Measurements from ENCODE around the gene NYAP2.

NYAP2 gene

DNA sequence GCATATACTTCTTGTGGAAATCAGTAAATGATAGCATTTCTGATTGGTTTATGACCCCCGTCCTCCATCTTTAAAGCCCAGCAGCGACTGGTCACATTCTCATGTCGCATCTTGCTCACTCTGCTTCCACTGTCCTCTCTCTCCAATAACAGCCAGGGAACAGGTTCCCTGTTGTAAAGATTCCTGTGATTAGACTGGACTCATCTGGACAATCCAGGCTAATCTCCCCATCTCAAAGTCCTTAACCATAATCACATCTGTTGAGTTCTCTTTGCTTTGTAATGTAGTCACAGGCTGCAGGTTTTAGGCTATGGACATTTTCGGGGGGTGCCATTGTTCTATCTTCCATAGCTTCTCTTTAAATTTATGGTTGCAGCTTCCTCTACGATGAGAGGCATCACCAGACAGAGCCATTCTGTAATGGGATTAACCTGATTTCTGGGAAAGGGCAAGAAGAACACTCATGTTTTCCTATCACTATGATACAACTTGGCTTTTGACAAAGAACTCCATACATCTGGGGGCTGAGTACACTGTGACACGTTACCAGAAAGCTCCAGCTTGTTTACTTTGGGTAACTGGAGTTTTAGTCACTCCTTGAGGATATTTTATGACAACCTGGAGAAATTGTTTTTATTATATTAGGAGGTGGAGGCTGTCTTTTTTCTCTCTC, 159.0 kb downstream of the NYAP2 start:
- DNase-seq (ENCODE audit: low read depth in 2 of 2) = no peak

DNA sequence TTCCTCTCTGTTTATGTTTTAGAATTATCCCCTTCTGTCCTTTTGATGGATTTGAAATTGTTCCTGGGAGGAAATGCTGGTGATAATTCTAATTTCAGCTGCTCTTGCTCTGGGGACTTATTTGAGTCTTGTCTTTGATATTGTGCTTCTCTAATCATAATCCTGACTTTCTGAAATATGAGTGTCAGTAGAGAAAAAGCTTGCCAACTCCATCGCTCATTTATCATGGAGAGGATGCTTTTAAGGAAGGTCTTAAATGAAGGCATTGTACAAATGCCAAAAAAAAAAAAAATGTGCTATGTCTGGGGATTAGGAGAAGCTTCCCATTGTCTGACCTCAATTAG, 159.5 kb downstream of the NYAP2 start:
- no peak for DNase-seq (ENCODE audit: low read depth in 2 of 2)

DNA sequence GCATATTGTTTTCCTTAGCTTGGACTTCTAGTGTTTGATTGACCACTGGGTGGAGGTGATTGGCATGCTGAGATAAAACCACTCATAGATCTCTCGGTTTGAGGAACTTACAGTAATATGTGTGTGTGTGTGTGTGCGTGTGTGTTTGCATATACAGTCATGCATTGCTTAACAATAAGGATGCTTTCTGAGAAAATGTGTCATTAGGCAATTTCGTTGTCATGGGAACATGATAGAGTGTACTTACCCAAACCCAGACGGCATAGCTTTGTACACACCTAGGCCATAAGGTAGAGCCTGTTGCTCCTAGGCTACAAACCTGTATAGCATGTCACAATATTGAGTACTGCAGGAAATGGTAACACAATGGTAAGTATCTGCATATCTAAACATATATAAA, 167.3 kb downstream of the NYAP2 start:
- no peak for DNase-seq (ENCODE audit: low read depth in 2 of 2)

DNA sequence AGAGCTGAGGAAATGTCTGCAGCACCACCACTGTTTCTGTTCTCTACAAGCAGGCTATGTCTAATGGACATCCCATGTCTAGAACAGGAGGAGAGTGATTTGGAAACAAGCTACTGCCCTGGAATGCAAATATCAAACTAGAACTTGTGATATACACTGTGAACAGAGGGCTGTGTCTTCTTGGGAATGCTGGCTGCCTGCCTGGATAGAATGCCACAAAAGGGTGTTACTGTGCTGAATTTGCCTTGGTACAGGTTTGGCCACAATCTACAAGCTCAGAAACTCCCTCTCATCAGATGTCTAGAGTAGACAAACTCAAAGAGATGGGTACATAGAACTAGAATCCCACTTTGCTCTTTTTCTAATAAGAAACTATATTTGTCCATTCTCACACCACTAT, 170.5 kb downstream of the NYAP2 start:
- no peak for DNase-seq (ENCODE audit: low read depth in 2 of 2)

DNA sequence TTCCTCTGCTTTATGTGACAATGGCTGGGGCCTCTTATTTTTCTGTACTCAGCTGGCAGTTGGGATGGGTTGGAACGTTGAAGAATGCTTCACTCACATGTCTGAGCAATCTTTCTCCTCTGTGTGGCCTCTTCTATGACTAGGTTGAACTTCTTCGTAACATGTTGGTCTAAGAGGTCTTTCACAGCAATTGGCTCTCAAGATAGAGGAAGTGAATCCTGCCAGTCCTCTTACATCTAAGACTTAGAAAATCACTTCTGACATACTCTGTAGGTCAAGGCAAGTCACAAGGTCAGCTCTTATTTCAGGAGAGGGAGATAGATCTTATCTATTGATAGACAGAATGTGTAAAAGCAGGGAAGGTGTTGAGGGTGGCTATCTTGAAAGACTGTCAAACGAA, 174.1 kb downstream of the NYAP2 start:
- DNase-seq (ENCODE audit: low read depth in 2 of 2) = no peak

DNA sequence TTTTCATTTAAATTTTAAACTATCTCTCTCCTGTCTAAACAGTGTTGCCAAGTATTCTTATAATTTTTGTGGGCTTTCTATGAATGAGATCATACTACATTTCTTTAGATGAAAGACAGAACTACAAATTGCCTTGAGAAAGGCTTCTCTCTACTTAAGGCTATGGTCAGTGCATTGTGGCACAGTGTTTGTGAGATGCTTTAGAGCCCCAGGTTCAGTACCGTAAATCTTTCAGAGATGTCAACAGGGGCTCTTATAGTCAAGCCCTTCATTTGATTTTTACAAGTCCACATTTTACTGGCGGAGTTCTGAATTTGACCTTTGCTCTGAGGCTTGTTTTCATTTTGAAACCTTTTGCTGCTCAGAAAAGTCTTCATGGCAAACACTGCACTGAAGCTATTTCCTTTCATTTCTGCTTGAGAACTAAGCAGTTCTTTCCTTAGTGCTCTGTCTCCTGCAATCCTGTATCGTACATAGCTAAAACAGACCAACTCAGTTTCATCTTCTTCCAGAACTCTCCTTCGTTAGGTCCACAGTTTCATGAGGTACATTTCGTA, 175.2 kb downstream of the NYAP2 start:
- DNase-seq (ENCODE audit: low read depth in 2 of 2) = no peak

DNA sequence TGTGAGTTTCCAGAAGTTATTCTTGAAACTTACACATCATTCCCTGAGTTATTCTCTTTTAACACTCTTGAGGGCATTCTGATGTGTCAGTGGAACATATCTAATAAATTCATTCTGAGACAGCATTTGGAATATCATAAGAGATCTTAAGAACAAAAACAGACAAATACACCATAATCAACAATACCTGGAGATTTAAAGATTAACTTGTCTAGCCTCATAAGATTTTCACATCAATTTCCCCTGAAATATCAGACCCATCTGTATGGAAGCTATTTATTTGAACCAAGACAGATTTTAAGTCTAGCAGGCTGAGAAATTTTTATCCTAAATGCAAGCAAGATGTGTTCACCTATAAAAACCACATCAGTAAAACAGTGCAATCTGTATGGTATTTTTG, 181.6 kb downstream of the NYAP2 start:
- no peak for DNase-seq (ENCODE audit: low read depth in 2 of 2)

DNA sequence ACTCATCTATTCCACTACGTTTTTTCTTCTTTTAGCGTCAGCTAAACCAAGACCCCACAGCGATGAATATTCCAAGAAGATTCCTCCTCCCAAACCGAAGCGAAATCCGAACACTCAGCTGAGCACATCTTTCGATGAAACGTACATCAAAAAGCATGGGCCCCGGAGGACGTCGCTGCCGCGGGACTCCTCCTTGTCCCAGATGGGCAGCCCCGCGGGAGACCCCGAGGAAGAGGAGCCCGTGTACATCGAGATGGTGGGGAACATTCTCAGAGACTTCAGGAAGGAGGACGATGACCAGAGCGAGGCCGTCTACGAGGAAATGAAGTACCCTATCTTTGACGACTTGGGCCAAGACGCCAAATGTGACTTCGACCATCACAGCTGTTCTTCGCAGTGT, 182.4 kb downstream of the NYAP2 start:
- no peak for DNase-seq (ENCODE audit: low read depth in 2 of 2)

DNA sequence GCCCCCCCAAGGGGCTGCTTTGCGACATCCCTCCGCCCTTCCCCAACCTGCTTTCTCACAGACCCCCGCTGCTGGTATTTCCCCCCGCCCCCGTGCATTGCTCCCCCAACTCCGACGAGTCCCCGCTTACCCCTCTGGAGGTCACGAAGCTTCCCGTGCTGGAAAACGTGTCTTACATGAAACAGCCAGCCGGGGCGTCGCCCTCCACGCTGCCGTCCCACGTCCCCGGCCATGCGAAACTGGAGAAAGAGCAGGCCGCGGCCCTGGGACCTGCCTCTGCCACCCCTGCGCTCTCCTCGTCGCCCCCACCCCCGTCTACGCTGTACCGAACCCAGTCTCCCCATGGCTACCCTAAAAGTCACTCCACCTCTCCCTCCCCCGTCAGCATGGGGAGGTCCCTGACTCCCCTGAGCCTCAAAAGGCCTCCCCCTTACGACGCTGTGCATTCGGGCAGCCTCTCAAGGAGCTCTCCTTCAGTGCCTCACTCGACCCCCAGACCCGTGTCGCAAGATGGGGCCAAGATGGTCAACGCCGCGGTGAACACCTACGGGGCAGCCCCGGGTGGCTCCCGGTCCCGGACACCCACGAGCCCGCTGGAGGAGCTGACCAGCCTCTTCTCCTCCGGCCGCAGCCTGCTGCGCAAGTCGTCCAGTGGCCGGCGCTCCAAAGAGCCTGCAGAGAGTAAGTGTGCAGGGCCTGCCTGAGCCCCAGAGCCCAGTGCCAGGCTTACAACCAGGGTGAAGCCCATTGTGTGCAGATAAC, 183.0 kb downstream of the NYAP2 start:
- no peak for DNase-seq (ENCODE audit: low read depth in 2 of 2)

DNA sequence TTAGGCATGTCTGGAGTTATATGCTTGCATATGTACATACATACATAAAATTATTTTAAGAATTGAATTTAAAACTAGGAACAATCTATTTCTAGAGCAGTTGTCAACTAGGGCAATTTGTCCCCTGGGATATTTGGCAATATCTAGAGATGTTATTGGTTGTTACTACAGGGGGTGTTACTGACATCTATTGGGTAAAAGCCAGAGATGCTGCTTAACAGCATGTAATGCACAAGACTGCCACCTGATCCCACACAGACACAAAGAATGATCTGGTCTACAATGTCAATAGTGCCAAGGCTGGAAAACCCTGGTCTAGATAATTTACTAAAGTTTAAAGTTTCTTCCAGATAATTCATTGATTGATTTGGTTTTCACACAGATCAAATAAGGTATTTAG, 185.3 kb downstream of the NYAP2 start:
- DNase-seq (ENCODE audit: low read depth in 2 of 2) = no peak

DNA sequence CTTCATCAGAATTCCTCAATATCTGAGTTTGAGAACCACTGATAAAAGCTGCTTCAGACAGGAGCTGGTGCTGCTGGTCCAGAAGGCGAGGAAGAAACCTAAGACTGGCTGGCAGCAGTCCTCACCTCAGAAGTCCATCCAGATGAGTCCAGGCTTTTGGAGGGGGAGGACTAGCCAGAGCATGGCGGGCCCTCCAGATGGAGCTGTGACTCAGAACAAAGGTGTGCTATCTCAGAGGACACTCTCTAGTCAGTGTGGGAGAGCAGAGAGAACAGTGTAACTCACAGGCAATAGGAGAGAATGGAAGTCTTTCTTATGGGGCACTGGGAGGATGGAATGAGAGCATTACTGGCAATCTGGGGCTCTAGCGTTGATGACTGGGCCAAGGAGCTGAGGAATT, 191.4 kb downstream of the NYAP2 start:
- no peak for DNase-seq (ENCODE audit: low read depth in 2 of 2)

DNA sequence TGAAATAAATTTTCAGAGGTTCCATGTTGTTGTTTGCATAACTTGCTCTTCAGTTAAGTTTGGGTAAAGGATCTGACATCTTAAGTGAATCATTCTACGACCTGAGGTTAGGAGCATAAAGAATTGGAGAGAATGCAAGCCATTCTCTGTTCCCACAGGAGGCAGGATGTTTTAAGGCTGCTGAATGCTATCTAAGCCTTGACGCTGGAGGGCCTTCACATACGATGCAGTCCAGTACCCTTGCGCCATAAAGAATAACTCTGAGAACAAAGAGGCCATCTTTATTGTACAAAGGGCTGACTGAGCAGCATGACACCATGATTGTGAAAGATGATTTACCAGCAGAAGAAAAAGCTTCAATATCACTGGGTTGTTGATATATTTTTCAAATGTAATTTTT, 198.4 kb downstream of the NYAP2 start:
- no peak for DNase-seq (ENCODE audit: low read depth in 2 of 2)

DNA sequence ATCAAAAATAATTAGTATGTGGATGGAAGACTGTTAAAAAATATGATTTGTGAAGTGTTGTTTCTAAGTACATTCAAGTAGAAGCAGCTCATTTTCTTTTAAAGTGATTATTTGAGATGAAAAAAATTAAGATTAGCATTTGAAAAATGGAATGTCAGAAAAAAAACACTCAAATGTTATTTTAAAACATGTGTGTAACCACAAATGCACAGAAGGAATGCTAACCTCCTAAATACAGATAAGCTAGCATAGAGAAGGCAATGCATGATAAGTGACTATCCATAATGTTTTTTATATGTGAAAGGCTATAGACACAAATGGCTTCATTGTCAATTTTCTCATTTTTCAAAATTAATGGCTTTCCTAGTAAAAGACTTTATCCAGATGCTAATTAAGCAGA, 198.9 kb downstream of the NYAP2 start:
- no peak for DNase-seq (ENCODE audit: low read depth in 2 of 2)

DNA sequence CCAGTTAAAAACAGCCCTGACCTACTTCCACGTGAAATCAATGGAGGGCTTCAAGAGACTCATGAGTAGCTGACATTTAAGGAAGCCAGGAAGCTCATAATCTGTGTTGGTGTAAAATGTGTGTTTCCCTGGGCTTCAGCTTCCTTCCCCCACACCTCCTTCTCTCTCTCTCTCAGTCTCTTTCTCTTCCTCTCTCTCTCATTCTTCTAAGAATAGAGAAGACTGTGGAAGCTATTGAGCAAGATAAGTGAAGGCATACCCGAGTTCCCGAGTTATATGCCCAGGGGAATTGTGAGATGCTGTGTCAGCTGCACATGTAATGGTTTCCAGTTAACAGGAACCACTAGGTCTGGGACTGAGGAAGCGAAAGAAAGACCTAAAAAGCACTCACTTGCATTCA, 199.4 kb downstream of the NYAP2 start:
- no peak for DNase-seq (ENCODE audit: low read depth in 2 of 2)

DNA sequence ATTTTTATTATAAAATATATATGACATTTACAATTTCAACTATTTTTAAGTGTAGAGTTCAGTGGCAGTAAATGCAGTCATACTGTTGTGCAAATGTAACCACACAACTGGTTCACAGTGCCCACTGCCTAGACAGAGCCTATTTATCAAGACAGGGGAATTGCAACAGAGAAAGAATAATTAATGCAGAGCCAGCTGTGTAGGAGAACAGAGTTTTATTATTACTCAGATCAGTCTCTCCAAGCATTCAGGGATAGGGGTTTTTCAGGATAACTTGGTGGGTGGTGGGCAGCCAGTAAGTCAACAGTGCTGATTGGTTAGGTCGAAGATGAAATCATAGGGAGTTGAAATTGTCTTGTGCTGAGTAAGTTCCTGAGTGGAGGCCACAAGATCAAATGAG, 200.3 kb downstream of the NYAP2 start:
- no peak for DNase-seq (ENCODE audit: low read depth in 2 of 2)

DNA sequence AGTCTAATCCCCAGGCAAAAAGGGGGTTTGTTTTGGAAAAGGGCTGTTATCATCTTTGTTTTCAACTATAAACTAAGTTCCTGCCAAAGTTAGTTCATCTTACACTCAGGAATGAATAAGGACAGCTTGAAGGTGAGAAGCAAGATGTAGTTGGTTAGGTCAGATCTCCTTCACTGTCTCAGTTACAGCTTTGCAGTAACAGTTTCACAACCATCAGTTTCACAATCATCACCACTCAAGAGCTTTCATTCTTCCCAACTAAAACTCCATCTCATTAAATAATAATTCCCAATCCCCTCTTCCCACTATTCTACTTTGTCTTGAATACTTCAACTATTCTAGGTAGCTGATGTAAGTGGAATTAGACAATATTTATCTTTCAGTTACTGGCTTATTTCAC, 200.9 kb downstream of the NYAP2 start:
- no peak for DNase-seq (ENCODE audit: low read depth in 2 of 2)

DNA sequence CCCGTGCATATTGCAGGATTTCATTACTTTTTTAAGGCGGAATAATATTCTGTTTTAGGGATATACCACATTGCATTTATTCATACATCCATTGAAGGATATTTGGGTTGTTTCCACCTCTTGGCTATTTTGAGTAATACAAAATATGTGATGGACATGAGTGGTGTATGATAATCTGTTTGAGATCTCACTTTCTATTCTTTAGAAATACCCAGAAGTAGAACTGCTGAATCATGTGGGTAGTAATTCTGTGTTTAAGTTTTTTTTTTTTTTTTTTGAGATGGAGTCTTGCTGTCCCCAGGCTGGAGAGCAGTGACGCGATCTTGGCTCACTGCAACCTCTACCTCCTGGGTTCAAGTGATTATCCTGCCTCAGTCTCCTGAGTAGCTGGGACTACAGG, 201.4 kb downstream of the NYAP2 start:
- DNase-seq (ENCODE audit: low read depth in 2 of 2) = no peak

DNA sequence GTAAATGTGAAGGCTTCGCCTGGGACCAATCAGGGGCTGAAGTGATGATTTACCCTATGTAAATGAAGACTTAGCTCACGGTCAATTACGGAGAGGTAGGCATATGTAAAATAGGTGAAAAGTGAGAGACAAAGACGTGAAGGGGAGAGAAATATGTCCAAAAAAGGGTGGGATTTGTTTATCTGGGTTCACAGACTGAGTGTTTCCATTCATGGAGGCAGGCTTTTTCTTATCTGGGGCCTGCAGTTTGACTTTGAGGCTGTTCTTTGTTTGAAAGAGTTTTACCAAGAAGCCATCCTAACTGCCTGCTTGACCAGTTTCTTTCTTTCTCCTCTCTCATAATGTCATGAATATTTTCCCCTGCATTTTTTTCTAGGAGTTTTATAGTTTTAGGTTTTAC, 202.7 kb downstream of the NYAP2 start:
- no peak for DNase-seq (ENCODE audit: low read depth in 2 of 2)

DNA sequence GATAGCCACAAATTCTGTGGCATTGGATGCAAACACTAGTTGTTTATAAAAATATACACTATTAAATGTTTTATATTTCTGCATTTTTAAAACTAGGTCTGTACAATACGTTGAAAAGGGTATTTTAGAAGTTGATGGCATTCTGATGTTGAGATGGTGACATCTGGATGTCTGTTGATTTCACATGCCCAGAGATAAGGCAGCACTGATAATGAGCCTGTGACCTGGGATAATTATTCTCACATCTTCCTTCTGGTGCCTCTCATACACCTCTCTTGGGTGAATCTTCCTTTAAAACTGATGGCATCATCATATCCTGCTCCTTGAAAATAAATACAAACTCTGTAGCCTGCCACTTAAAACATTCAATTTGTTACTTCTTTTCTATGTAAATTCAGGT, 208.6 kb downstream of the NYAP2 start:
- DNase-seq (ENCODE audit: low read depth in 2 of 2) = no peak

DNA sequence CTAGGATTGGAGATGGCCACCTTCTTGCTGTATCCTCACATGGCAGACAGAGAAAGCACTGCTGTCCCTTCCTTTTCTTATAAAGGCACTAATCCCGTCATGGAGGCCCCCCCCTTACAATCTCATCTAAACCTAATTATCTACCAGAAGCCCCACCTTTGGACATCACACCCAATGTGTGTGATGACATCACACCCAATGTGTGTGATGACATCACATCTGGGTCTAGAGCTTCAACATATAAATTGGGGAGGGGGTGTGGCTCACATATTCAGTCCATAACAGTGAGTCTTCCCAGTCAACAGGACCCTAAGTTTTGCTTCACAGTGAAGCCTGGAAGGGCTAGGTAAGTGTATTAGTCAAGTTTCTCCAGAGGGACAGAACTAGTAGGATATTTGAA, 213.1 kb downstream of the NYAP2 start:
- DNase-seq (ENCODE audit: low read depth in 2 of 2) = no peak

DNA sequence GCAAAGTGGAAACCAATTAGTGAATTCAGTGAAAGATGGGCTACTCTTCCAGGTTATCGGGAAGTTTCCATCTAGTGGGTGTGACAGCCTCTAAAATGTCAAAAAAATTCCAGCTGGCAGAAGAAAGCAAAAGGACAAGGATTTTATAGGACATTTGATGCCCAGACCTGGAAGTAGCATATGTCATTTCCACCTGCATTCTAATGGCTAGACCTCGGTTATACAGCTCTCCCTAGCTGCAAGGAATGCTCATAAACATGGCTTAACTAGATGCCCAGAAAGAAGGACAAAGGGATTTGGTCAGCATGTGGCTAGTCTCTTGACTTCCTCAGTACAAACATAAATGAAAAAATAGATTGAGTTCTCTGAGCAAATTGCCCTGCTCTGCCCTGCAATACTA, 215.4 kb downstream of the NYAP2 start:
- DNase-seq (ENCODE audit: low read depth in 2 of 2) = no peak

DNA sequence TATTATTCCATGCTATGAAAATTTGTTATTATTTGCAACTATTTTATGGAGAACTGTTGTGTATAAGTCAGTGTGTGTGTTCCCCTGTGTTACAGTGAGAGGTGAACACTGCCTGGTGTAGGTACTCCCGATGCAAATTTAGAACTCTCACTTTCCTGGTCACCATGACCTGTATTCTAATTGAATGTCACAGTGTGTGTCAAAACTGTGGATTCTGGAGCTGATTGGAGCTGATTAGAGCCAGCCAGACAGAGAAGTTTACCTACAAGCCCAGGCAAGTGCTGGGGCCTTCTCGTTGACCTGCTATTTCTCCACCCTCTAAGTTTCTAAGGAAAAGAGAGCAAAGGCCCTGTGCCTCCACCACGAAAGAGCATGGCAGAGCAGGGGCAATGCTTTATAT, 216.0 kb downstream of the NYAP2 start:
- DNase-seq (ENCODE audit: low read depth in 2 of 2) = no peak

DNA sequence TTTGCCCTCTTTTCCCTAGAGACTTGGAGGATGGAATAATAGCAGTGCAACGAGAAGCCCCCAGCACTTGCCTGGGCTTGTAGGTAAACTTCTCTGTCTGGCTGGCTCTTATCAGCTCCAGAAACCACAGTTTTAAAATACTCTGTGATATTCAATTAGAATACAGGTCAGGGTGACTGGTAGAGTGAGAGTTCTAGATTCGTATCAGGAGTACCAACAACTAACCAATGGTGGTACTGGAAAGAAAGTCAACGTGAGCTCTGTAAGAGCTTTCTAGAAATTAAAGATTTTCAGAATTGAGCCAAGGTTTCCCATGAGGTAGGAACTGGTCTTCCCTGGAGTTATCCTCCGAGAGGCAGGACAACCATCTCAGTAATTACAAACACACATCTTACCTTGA, 216.9 kb downstream of the NYAP2 start:
- DNase-seq (ENCODE audit: low read depth in 2 of 2) = no peak

DNA sequence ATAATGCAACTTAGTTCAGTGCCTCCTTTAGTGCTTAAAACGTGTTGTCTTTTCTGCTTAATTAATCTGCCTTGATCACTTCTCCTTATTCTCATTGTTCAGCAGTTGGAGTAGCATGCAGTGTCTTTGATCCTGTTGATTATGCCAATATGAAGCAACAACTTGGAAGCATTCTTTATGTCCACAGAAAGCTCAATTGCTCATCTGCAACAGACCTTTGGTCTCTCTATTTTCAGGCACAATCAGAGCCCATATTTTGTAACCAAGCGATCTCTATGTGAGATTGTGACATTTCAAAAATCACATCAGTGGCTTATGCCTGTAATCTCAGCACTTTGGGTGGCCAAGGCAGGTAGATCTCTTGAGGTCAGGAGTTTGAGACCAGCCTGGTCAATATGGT, 217.3 kb downstream of the NYAP2 start:
- no peak for DNase-seq (ENCODE audit: low read depth in 2 of 2)

Measured in activated CD4-positive, alpha-beta T cell treated with anti-CD3 and anti-CD28 coated beads for 24 hours (primary cell).